ENCODE results near the gene HOXA3.

The HOXA3 gene

DNA sequence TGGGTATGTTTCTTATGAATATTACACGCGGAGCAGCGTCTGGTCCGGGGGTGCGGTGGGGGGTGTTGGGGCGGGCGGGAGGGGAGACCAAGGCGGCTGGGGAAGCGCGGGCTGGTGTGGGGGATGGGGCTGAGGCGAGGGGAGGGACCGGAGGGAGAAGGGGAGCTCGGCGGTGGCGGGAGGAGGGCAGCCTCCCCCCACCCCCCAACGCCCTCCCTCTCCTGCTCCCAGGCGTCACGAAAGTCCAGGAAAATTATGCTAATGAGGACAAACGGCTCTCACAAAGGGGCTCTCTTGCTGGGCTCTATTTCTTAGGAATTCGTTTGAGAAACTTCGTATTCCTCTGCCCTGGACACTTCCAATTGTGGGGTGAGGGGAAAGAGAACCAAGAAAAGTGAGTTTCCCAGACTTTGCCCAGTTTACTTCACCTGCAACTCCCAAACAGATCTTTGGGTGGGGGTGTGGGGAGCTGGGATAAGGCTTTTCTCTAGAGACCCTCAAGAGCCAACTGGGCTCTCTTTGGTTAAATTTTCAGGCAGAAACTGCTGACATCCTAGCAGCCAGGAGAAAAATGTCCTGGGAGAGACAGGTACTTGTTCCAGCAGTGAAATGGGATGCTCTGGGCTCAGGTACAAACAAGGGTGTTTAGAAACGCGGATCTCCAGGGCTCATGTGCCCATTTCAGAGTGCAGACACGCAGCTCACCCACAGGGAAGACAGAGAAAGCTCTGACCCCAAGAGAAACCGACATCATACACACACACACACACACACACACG is 38.2 kb downstream of the HOXA3 start:
- H3K4me3 ChIP-seq (ENCODE audit: severe bottlenecking), result peak overlapping the region; percentile 28
- H3K27ac ChIP-seq (ENCODE audit: poor library complexity, severe bottlenecking), result peak overlapping the region; percentile 86
- no peaks in the 10 kb centered on the region; the same call in 1 of the 2 replicates for H3K36me3 ChIP-seq (ENCODE audit: low read depth)
- ATAC-seq (ENCODE audit: low read depth) (peak; percentile 2; the same call in 1 of the 3 replicates), DNase-seq (ENCODE audit: low spot score) (no peak)
- TF ChIP-seq, protein P1, sequence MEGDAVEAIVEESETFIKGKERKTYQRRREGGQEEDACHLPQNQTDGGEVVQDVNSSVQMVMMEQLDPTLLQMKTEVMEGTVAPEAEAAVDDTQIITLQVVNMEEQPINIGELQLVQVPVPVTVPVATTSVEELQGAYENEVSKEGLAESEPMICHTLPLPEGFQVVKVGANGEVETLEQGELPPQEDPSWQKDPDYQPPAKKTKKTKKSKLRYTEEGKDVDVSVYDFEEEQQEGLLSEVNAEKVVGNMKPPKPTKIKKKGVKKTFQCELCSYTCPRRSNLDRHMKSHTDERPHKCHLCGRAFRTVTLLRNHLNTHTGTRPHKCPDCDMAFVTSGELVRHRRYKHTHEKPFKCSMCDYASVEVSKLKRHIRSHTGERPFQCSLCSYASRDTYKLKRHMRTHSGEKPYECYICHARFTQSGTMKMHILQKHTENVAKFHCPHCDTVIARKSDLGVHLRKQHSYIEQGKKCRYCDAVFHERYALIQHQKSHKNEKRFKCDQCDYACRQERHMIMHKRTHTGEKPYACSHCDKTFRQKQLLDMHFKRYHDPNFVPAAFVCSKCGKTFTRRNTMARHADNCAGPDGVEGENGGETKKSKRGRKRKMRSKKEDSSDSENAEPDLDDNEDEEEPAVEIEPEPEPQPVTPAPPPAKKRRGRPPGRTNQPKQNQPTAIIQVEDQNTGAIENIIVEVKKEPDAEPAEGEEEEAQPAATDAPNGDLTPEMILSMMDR (IDR thresholded peaks at IDR 0.05; ENCODE audit: poor library complexity, severe bottlenecking), result no peak
- no peaks in the 10 kb centered on the region for H3K9me3 ChIP-seq (ENCODE audit: severe bottlenecking)
- H3K27me3 ChIP-seq (ENCODE audit: insufficient read depth, poor library complexity, severe bottlenecking), result no peaks in the 10 kb centered on the region
- peaks cover 29% of the 10 kb centered on the region for H3K4me1 ChIP-seq (ENCODE audit: insufficient read depth, poor library complexity, severe bottlenecking)

DNA sequence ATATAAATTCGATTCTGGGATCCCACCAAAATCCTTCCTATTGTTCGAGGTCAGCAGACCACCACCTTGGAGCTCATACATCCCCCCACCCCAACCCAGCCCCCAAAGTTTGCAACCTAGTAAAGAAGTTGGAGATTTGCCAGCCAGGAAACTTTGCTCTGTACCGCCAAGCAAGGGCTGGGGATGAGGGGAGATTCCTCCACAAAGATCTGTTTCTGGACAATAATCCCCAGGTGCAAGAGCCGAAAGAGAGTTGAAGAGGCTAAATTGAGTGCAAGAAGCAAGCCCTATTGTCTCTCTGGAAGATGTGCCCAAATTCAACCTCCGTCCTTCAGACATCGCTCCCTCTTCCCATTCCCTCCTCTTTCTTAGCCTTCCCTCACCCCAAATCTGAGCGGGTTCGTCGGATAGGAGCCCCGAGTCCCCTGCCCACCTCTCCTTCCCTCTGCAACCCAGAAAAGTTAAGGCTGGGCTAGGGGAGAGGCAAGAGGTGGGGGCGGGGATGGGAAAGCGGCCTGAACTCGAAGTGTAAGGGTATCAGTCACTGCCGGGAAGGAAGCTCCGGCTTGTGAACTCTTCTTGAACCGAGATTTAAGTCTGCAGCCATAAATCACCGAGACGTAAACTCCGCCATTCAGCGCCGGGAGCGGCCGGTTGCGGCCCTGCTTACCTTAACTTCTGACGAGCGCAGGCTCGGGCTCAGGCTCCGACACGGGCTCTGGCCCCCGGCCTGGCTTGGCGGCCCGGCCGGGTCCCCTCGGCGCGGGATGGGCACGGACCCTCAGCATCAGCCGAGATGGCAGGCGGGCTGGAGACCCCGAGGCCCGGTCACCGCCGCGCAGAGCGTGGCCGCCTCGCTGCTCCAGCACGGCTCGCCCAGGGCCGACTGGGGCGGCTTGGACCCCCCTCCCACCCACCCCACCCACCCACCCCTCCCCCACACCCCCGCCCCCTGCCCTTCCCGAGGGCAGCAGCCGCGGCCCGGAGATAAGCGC is 39.1 kb downstream of the HOXA3 start:
- no peak for DNase-seq (ENCODE audit: low spot score)
- peak; percentile 43 for ATAC-seq (ENCODE audit: low read depth)
- H3K4me1 ChIP-seq (ENCODE audit: insufficient read depth, poor library complexity, severe bottlenecking), result peaks cover 29% of the 10 kb centered on the region
- H3K36me3 ChIP-seq (ENCODE audit: low read depth), result no peaks in the 10 kb centered on the region; the same call in 1 of the 2 replicates
- H3K27ac ChIP-seq (ENCODE audit: poor library complexity, severe bottlenecking), result peak overlapping the region; percentile 86
- TF ChIP-seq, protein P1 (IDR thresholded peaks at IDR 0.05; ENCODE audit: poor library complexity, severe bottlenecking), result no peak
- peak overlapping the region; percentile 76 for H3K4me3 ChIP-seq (ENCODE audit: severe bottlenecking)
- no peaks in the 10 kb centered on the region for H3K27me3 ChIP-seq (ENCODE audit: insufficient read depth, poor library complexity, severe bottlenecking)
- H3K9me3 ChIP-seq (ENCODE audit: severe bottlenecking), result no peaks in the 10 kb centered on the region

DNA sequence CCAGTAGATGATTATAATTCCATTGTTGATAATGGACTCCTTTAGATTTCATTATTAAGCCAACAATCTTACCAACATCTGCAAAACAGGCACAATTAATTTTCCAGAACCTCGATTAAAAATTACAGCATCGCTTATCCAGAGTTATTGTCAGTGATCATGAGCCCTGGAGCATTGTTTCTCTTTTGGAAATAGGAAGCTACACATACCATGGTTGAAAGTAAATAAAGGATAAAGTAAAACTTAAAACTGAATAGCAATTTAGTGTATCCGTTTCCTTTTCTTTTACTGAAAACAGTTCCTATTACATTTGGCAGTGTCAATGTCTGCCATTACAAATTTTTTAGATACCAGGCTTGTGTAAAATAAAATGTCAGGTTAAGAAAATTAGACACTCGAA is 40.0 kb downstream of the HOXA3 start:
- H3K4me3 ChIP-seq (ENCODE audit: severe bottlenecking), result peak overlapping the region; percentile 76

DNA sequence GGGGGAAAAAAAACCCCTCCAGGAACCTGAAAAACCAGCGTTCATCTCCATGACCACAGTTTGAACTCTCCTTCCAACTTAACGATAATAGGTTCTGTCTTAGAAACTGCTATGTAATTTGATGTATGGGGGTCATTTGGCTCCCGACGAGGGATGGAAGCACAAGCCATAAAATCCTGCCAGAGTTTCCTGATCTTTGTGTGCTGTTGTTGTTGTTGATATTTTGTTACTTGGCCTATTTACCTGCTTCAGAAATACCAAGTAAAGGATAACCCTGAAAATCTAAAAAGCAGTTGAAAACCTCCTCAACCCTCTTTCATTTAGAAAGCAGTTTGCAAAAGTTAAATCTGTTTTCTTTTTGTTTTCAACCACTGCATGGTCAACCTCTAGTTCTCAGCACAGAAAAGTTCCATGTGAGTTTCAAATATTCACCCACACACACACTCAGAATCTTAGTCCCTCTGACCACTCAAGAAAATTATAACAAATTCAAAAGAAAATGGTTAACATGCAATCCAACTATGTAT is 40.6 kb downstream of the HOXA3 start:
- Histone ChIP-seq H3K4me1 (ENCODE audit: insufficient read depth, poor library complexity, severe bottlenecking) (peaks cover 29% of the 10 kb centered on the region), H3K4me3 (ENCODE audit: severe bottlenecking) (peak overlapping the region; percentile 76), H3K27me3 (ENCODE audit: insufficient read depth, poor library complexity, severe bottlenecking) (no peaks in the 10 kb centered on the region), H3K27ac (ENCODE audit: poor library complexity, severe bottlenecking) (peak overlapping the region; percentile 86), H3K9me3 (ENCODE audit: severe bottlenecking) (no peaks in the 10 kb centered on the region), H3K36me3 (ENCODE audit: low read depth) (no peaks in the 10 kb centered on the region; the same call in 1 of the 2 replicates)
- TF ChIP-seq, protein P1 (IDR thresholded peaks at IDR 0.05; ENCODE audit: poor library complexity, severe bottlenecking), result no peak
- no peak for ATAC-seq (ENCODE audit: low read depth)
- DNase-seq (ENCODE audit: low spot score), result no peak

More for the DNA sequence above, 40.0 kb downstream of the HOXA3 start:
- Histone ChIP-seq H3K4me1 (ENCODE audit: insufficient read depth, poor library complexity, severe bottlenecking) (peaks cover 29% of the 10 kb centered on the region), H3K27ac (ENCODE audit: poor library complexity, severe bottlenecking) (peak overlapping the region; percentile 86), H3K27me3 (ENCODE audit: insufficient read depth, poor library complexity, severe bottlenecking) (no peaks in the 10 kb centered on the region), H3K9me3 (ENCODE audit: severe bottlenecking) (no peaks in the 10 kb centered on the region), H3K36me3 (ENCODE audit: low read depth) (no peaks in the 10 kb centered on the region; the same call in 1 of the 2 replicates)
- ATAC-seq (ENCODE audit: low read depth) (no peak), DNase-seq (ENCODE audit: low spot score) (no peak)
- TF ChIP-seq, protein P1 (IDR thresholded peaks at IDR 0.05; ENCODE audit: poor library complexity, severe bottlenecking), result no peak

Measured in RWPE2 (cell line).